ENCODE results near the gene EVX1. TPM values are rescaled to one million over a fixed set of nuclear protein-coding genes. Genes with fewer than 3 reads are reported as not detected.

EVX1 gene
- total and polyA plus RNA-seq, 2 experiments from 2014 or later: not detected

- Histone ChIP-seq H3K9ac (no peak overlapping the region), H3K4me3 (no peak overlapping the region), H3K9me3 (ENCODE audit: low read depth) (no peaks in the 10 kb centered on the region), H3K4me2 (ENCODE audit: unreplicated experiment) (no peak overlapping the region), H3F3A (ENCODE audit: insufficient read depth) (no peaks in the 10 kb centered on the region), H3K79me2 (ENCODE audit: insufficient read depth) (no peaks in the 10 kb centered on the region), H3K27me3 (replicated peaks; ENCODE audit: insufficient read depth) (peaks cover 14% of the 10 kb centered on the region), H3K27ac (no peak overlapping the region), H3K36me3 (ENCODE audit: low read depth) (no peaks in the 10 kb centered on the region), H3K9me2 (ENCODE audit: insufficient read depth) (no peaks in the 10 kb centered on the region), H2AFZ (no peak overlapping the region), H4K20me1 (ENCODE audit: insufficient read depth) (no peaks in the 10 kb centered on the region), H3K4me1 (ENCODE audit: insufficient read depth) (no peaks in the 10 kb centered on the region)
- DNase-seq: no peak
- TF ChIP-seq EZH2 (IDR thresholded peaks at IDR 0.05; ENCODE audit: insufficient read depth, poor library complexity, severe bottlenecking): no peak
- TF ChIP-seq EZH2phosphoT487 (IDR thresholded peaks at IDR 0.05; ENCODE audit: insufficient read depth, low read depth): no peak
- in situ Hi-C loops (cut with MboI): no loop called here
- 88 to 93% methylated on average over 3 of the region's 3 CpGs for WGBS, 2 experiments (ENCODE audit: low coverage in 1 of 2, low lambda C conversion rate in 2 of 2, missing lambda C conversion rate in 2 of 2)
Measured at GRCh38 chr7:27211764-27212204, 30.8 kb upstream of the EVX1 start.

- in situ Hi-C loops (cut with MboI): no loop called here
Measured at GRCh38 chr7:27212497-27213432, 29.8 kb upstream of the EVX1 start.

GRCh38 chr7:27213433-27214238 lies 29.0 kb upstream of the EVX1 start:
- DNase-seq: no peak
- Histone ChIP-seq H3K4me1 (ENCODE audit: insufficient read depth) (no peaks in the 10 kb centered on the region), H3F3A (ENCODE audit: insufficient read depth) (no peaks in the 10 kb centered on the region), H3K4me2 (ENCODE audit: unreplicated experiment) (no peak overlapping the region), H3K79me2 (ENCODE audit: insufficient read depth) (no peaks in the 10 kb centered on the region), H3K9ac (no peak overlapping the region), H2AFZ (no peak overlapping the region), H3K9me2 (ENCODE audit: insufficient read depth) (no peaks in the 10 kb centered on the region), H3K36me3 (ENCODE audit: low read depth) (no peaks in the 10 kb centered on the region), H4K20me1 (ENCODE audit: insufficient read depth) (no peaks in the 10 kb centered on the region), H3K9me3 (ENCODE audit: low read depth) (no peaks in the 10 kb centered on the region), H3K4me3 (no peak overlapping the region), H3K27ac (no peak overlapping the region), H3K27me3 (replicated peaks; ENCODE audit: insufficient read depth) (peaks cover 7% of the 10 kb centered on the region; the same call in 1 of the 2 replicates)
- TF ChIP-seq EZH2phosphoT487 (IDR thresholded peaks at IDR 0.05; ENCODE audit: insufficient read depth, low read depth) (no peak), EZH2 (IDR thresholded peaks at IDR 0.05; ENCODE audit: insufficient read depth, poor library complexity, severe bottlenecking) (no peak)
- in situ Hi-C loops (cut with MboI): no loop called here
- 93 to 95% methylated on average over 43 to 50 of the region's 50 CpGs for WGBS, 2 experiments (ENCODE audit: low coverage in 1 of 2, low lambda C conversion rate in 2 of 2, missing lambda C conversion rate in 2 of 2)

More at GRCh38 chr7:27212497-27213432, 29.8 kb upstream of the EVX1 start:
- Histone ChIP-seq H3K36me3 (ENCODE audit: low read depth) (no peaks in the 10 kb centered on the region), H3K9me3 (ENCODE audit: low read depth) (no peaks in the 10 kb centered on the region), H3K9ac (no peak overlapping the region), H3K4me3 (no peak overlapping the region), H3K27me3 (replicated peaks; ENCODE audit: insufficient read depth) (peaks cover 7% of the 10 kb centered on the region; the same call in 1 of the 2 replicates), H3K4me1 (ENCODE audit: insufficient read depth) (no peaks in the 10 kb centered on the region), H3K9me2 (ENCODE audit: insufficient read depth) (no peaks in the 10 kb centered on the region), H3K4me2 (ENCODE audit: unreplicated experiment) (no peak overlapping the region), H3K79me2 (ENCODE audit: insufficient read depth) (no peaks in the 10 kb centered on the region), H3K27ac (no peak overlapping the region), H4K20me1 (ENCODE audit: insufficient read depth) (no peaks in the 10 kb centered on the region), H3F3A (ENCODE audit: insufficient read depth) (no peaks in the 10 kb centered on the region), H2AFZ (no peak overlapping the region)
- TF ChIP-seq EZH2phosphoT487 (IDR thresholded peaks at IDR 0.05; ENCODE audit: insufficient read depth, low read depth) (no peak), EZH2 (IDR thresholded peaks at IDR 0.05; ENCODE audit: insufficient read depth, poor library complexity, severe bottlenecking) (no peak)
- no peak for DNase-seq
- 63 to 67% methylated on average over 51 to 52 of the region's 52 CpGs for WGBS, 2 experiments (ENCODE audit: low coverage in 1 of 2, low lambda C conversion rate in 2 of 2, missing lambda C conversion rate in 2 of 2)

GRCh38 chr7:27214239-27214950 lies 28.2 kb upstream of the EVX1 start:
- DNase-seq: no peak
- H3K4me2 ChIP-seq (ENCODE audit: unreplicated experiment): no peak overlapping the region
- in situ Hi-C loops (cut with MboI): no loop called here
- peaks cover 7% of the 10 kb centered on the region; the same call in 1 of the 2 replicates for H3K27me3 ChIP-seq (replicated peaks; ENCODE audit: insufficient read depth)
- H2AFZ ChIP-seq: no peak overlapping the region
- TF ChIP-seq EZH2phosphoT487 (IDR thresholded peaks at IDR 0.05; ENCODE audit: insufficient read depth, low read depth) (no peak), EZH2 (IDR thresholded peaks at IDR 0.05; ENCODE audit: insufficient read depth, poor library complexity, severe bottlenecking) (no peak)
- H3F3A ChIP-seq (ENCODE audit: insufficient read depth): no peaks in the 10 kb centered on the region
- H3K27ac ChIP-seq: no peak overlapping the region
- no peak overlapping the region for H3K9ac ChIP-seq
- no peaks in the 10 kb centered on the region for H4K20me1 ChIP-seq (ENCODE audit: insufficient read depth)
- no peaks in the 10 kb centered on the region for H3K79me2 ChIP-seq (ENCODE audit: insufficient read depth)
- no peaks in the 10 kb centered on the region for H3K4me1 ChIP-seq (ENCODE audit: insufficient read depth)
- H3K36me3 ChIP-seq (ENCODE audit: low read depth): no peaks in the 10 kb centered on the region
- 60 to 63% methylated on average over 8 of the region's 8 CpGs for WGBS, 2 experiments (ENCODE audit: low coverage in 1 of 2, low lambda C conversion rate in 2 of 2, missing lambda C conversion rate in 2 of 2)
- no peaks in the 10 kb centered on the region for H3K9me3 ChIP-seq (ENCODE audit: low read depth)
- no peak overlapping the region for H3K4me3 ChIP-seq
- no peaks in the 10 kb centered on the region for H3K9me2 ChIP-seq (ENCODE audit: insufficient read depth)

All from GM23248 (cell line).